ENCODE data around the gene DMD.
A peak's percentile ranks its signal among the peaks of the same experiment; 100 is the strongest.
"Not testable (repeated sequence)": the region's sequence is repeated elsewhere in the genome, so short reads cannot be mapped to it uniquely, and the experiment has no call there.

The DMD gene

GRCh38 chrX:31589503-31589902 is 1621.8 kb downstream of the DMD start:
- no peak for TF ChIP-seq CTCF (IDR thresholded peaks at IDR 0.05; ENCODE audit: low read depth, low read length)
- H3K4me3 ChIP-seq (ENCODE audit: low read depth, low read length) = no peak overlapping the region
- DNase-seq (ENCODE audit: low read depth, low spot score) = no peak
- in situ Hi-C loops (cut with HindIII; ENCODE audit: low sequenced_read_pairs) = no loop called here

- H3K4me3 ChIP-seq (ENCODE audit: low read depth, low read length) = no peak overlapping the region
- in situ Hi-C loops (cut with HindIII; ENCODE audit: low sequenced_read_pairs) = no loop called here
- no peak for TF ChIP-seq CTCF (IDR thresholded peaks at IDR 0.05; ENCODE audit: low read depth, low read length)
- no peak for DNase-seq (ENCODE audit: low read depth, low spot score)
These were observed 1623.0 kb downstream of the DMD start for GRCh38 chrX:31588355-31588754.

- in situ Hi-C loops (cut with HindIII; ENCODE audit: low sequenced_read_pairs); DNase-seq (ENCODE audit: low read depth, low spot score); H3K4me3 ChIP-seq (ENCODE audit: low read depth, low read length): not testable (repeated sequence)
These were observed 1627.5 kb downstream of the DMD start for GRCh38 chrX:31583892-31584291.

- in situ Hi-C loops (cut with HindIII; ENCODE audit: low sequenced_read_pairs) = no loop called here
- DNase-seq (ENCODE audit: low read depth, low spot score) = peak; percentile 38
- no peak overlapping the region for H3K4me3 ChIP-seq (ENCODE audit: low read depth, low read length)
- TF ChIP-seq CTCF (IDR thresholded peaks at IDR 0.05; ENCODE audit: low read depth, low read length) = no peak
These were observed 1630.6 kb downstream of the DMD start for GRCh38 chrX:31580726-31581125.

- DNase-seq (ENCODE audit: low read depth, low spot score) = no peak
- in situ Hi-C loops (cut with HindIII; ENCODE audit: low sequenced_read_pairs) = no loop called here
- no peak overlapping the region for H3K4me3 ChIP-seq (ENCODE audit: low read depth, low read length)
- TF ChIP-seq CTCF (IDR thresholded peaks at IDR 0.05; ENCODE audit: low read depth, low read length) = no peak
These were observed 1631.1 kb downstream of the DMD start for GRCh38 chrX:31580227-31580626.

- H3K4me3 ChIP-seq (ENCODE audit: low read depth, low read length) = no peak overlapping the region
- DNase-seq (ENCODE audit: low read depth, low spot score) = no peak
- TF ChIP-seq CTCF (IDR thresholded peaks at IDR 0.05; ENCODE audit: low read depth, low read length) = no peak
- in situ Hi-C loops (cut with HindIII; ENCODE audit: low sequenced_read_pairs) = no loop called here
These were observed 1639.0 kb downstream of the DMD start for GRCh38 chrX:31572360-31572759.

- H3K4me3 ChIP-seq (ENCODE audit: low read depth, low read length) = no peak overlapping the region
- DNase-seq (ENCODE audit: low read depth, low spot score) = no peak
- in situ Hi-C loops (cut with HindIII; ENCODE audit: low sequenced_read_pairs) = no loop called here
- no peak for TF ChIP-seq CTCF (IDR thresholded peaks at IDR 0.05; ENCODE audit: low read depth, low read length)
These were observed 1640.7 kb downstream of the DMD start for GRCh38 chrX:31570658-31571057.

Measured in astrocyte of the spinal cord (primary cell).